Panc1 (cell line): ENCODE results near the gene ZNF454. TPM values are rescaled to one million over a fixed set of nuclear protein-coding genes. Genes with fewer than 3 reads are reported as not detected.

ENCODE experiments used
- ATAC-seq: fragments of 200-7000 bp; cut with Tn5 transposase; 2 replicates; pipeline ENCODE4 v1.9.1; 2020; ENCODE audit warnings: mild to moderate bottlenecking, moderate library complexity
- BruUV-seq: library from RNA; stranded (reverse); fragments of 400-500 nt; replicated peaks from 2 replicates; lab custom pipeline; 2021; lab: Mats Ljungman, UMichigan
- CTCF ChIA-PET: fragments of 300-600 bp; sonication (Branson Sonifier 250); formaldehyde crosslinking; loops from one replicate; lab custom pipeline; 2022; ENCODE audit warnings: antibody characterized with exemption; lab: Charles Lee
- POLR2A ChIA-PET: fragments of 300-600 bp; sonication (Branson Sonifier 250); formaldehyde crosslinking; loops from one replicate; lab custom pipeline; 2022; ENCODE audit warnings: antibody characterized with exemption; lab: Charles Lee
- DNase-seq: peaks from one replicate; pipeline ENCODE4 v3.0.0-alpha.2; 2010; ENCODE audit warnings: low read depth, low spot score
- H3K27ac ChIP-seq: 2 replicates; pipeline ENCODE4 v1.5.1; 2011; ENCODE audit warnings: mild to moderate bottlenecking, low read length, inconsistent platforms
- H3K27me3 ChIP-seq: fragments of 200-500 bp; sonication (Bioruptor generic); 2 replicates; pipeline ENCODE4 v1.6.0; 2014; ENCODE audit warnings: low read length, inconsistent platforms; ENCODE audit not compliant: control insufficient read depth, insufficient read depth
- H3K36me3 ChIP-seq: fragments of 200-500 bp; sonication (Bioruptor generic); 2 replicates; pipeline ENCODE4 v1.5.1; 2014; ENCODE audit warnings: inconsistent platforms, mild to moderate bottlenecking, low read length, moderate library complexity; ENCODE audit not compliant: control insufficient read depth, insufficient read depth
- H3K4me1 ChIP-seq: 2 replicates; pipeline ENCODE4 v1.5.1; 2011; ENCODE audit warnings: inconsistent platforms, mild to moderate bottlenecking, low read length, moderate library complexity; ENCODE audit not compliant: control insufficient read depth, insufficient read depth
- H3K4me3 ChIP-seq, 2 experiments: 2 replicates each; pipeline ENCODE4 v1.5.1; 2011 to 2012; ENCODE audit warnings: low read depth in 2 of 2, low read length in 2 of 2, mild to moderate bottlenecking in 2 of 2, inconsistent platforms in 1 of 2, moderate library complexity in 1 of 2
- H3K9me3 ChIP-seq: fragments of 200-500 bp; sonication (Bioruptor generic); 2 replicates; pipeline ENCODE4 v1.5.1; 2014; ENCODE audit warnings: low read depth, mild to moderate bottlenecking, inconsistent platforms, low read length, moderate library complexity; ENCODE audit not compliant: control insufficient read depth, insufficient read depth
- POLR2AphosphoS5 ChIP-seq: IDR thresholded peaks from 2 replicates; pipeline ENCODE4 v1.6.1; 2012; ENCODE audit warnings: mild to moderate bottlenecking, low read depth, low read length, moderate library complexity
- SIN3A ChIP-seq: IDR thresholded peaks from 2 replicates; pipeline ENCODE4 v1.6.1; 2012; ENCODE audit warnings: low read depth, mild to moderate bottlenecking, low read length, moderate library complexity, borderline replicate concordance; ENCODE audit not compliant: insufficient read depth
- TCF7L2 ChIP-seq: IDR thresholded peaks from 2 replicates; pipeline ENCODE4 v1.6.1; 2011; ENCODE audit warnings: mild to moderate bottlenecking, low read depth, low read length, inconsistent platforms
- in situ Hi-C: cut with HindIII; loops from 2 replicates; pipeline ENCODE4 v1.10.0; 2016; ENCODE audit warnings: low sequenced_read_pairs, low pct_unique_long_range_greater_than_20kb
- intact Hi-C: fragments of 100-400 bp; cut with micrococcal nuclease; formaldehyde crosslinking; loops from one replicate; pipeline ENCODE4 v1.10.0; 2022; ENCODE audit not compliant: unreplicated experiment
- total RNA-seq: library from RNA; stranded (reverse); gene quantifications from one replicate; pipeline ENCODE4 v1.2.1, GENCODE V29; 2021; ENCODE audit not compliant: unreplicated experiment
- TF ChIP-seq, protein P1 (sequence below), 2 experiments: IDR thresholded peaks; 2 replicates each; pipeline ENCODE4 v1.6.1; 2011 to 2012; ENCODE audit warnings: low read depth in 2 of 2, control low read depth in 1 of 2, low read length in 1 of 2, mild to moderate bottlenecking in 1 of 2, moderate library complexity in 1 of 2; ENCODE audit not compliant: insufficient read depth in 1 of 2
- TF ChIP-seq, protein P2 (sequence below): fragments of 450-650 bp; IDR thresholded peaks from 2 replicates; pipeline ENCODE4 v1.5.1; 2017; ENCODE audit warnings: mild to moderate bottlenecking

Gene ZNF454
- total RNA-seq, 1 experiment from 2014 or later: 0.10 TPM

DNA sequence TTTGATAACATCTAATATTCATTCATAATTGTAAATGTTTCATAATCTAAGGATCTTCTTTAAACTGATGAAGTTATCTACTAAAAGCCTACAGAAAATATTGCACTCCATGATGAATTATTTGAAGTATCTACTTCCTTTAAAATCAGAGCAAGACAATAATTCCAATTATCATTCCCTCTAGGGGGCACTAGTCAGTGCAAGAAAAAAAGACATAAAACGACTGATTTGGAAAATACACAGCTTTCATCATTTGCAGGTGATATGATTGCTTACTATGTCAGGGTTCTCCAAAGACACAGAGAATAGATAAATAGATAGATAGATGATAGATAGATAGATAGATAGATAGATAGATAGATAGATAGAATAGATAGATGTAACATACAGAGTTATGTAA lies 67.7 kb downstream of the ZNF454 start:
- DNase-seq: no peak
- H3K36me3 ChIP-seq: no peaks in the 10 kb centered on the region
- peaks cover 35% of the 10 kb centered on the region for H3K9me3 ChIP-seq
- no peak overlapping the region for H3K4me3 ChIP-seq
- TF ChIP-seq, protein P1, sequence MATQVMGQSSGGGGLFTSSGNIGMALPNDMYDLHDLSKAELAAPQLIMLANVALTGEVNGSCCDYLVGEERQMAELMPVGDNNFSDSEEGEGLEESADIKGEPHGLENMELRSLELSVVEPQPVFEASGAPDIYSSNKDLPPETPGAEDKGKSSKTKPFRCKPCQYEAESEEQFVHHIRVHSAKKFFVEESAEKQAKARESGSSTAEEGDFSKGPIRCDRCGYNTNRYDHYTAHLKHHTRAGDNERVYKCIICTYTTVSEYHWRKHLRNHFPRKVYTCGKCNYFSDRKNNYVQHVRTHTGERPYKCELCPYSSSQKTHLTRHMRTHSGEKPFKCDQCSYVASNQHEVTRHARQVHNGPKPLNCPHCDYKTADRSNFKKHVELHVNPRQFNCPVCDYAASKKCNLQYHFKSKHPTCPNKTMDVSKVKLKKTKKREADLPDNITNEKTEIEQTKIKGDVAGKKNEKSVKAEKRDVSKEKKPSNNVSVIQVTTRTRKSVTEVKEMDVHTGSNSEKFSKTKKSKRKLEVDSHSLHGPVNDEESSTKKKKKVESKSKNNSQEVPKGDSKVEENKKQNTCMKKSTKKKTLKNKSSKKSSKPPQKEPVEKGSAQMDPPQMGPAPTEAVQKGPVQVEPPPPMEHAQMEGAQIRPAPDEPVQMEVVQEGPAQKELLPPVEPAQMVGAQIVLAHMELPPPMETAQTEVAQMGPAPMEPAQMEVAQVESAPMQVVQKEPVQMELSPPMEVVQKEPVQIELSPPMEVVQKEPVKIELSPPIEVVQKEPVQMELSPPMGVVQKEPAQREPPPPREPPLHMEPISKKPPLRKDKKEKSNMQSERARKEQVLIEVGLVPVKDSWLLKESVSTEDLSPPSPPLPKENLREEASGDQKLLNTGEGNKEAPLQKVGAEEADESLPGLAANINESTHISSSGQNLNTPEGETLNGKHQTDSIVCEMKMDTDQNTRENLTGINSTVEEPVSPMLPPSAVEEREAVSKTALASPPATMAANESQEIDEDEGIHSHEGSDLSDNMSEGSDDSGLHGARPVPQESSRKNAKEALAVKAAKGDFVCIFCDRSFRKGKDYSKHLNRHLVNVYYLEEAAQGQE (IDR thresholded peaks at IDR 0.05; ENCODE audit: insufficient read depth in 1 of 2, low read depth in 2 of 2, low read length in 1 of 2): no peak
- TF ChIP-seq SIN3A: no peak
- TF ChIP-seq, protein P2, sequence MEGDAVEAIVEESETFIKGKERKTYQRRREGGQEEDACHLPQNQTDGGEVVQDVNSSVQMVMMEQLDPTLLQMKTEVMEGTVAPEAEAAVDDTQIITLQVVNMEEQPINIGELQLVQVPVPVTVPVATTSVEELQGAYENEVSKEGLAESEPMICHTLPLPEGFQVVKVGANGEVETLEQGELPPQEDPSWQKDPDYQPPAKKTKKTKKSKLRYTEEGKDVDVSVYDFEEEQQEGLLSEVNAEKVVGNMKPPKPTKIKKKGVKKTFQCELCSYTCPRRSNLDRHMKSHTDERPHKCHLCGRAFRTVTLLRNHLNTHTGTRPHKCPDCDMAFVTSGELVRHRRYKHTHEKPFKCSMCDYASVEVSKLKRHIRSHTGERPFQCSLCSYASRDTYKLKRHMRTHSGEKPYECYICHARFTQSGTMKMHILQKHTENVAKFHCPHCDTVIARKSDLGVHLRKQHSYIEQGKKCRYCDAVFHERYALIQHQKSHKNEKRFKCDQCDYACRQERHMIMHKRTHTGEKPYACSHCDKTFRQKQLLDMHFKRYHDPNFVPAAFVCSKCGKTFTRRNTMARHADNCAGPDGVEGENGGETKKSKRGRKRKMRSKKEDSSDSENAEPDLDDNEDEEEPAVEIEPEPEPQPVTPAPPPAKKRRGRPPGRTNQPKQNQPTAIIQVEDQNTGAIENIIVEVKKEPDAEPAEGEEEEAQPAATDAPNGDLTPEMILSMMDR: no peak; the same call in 1 of the 2 replicates
- TF ChIP-seq TCF7L2: no peak
- TF ChIP-seq POLR2AphosphoS5: no peak
- in situ Hi-C loops (no loop called here), intact Hi-C loops (no loop called here)
- no TSS peak for BruUV-seq
- H3K27me3 ChIP-seq: no peaks in the 10 kb centered on the region
- CTCF ChIA-PET: no interaction called here
- no peak for ATAC-seq
- no peak overlapping the region for H3K27ac ChIP-seq
- no peaks in the 10 kb centered on the region for H3K4me1 ChIP-seq
- POLR2A ChIA-PET: no interaction called here

Other genes with a start within 250 kb of the ZNF454 start
- gene ZNF354A, start 210.5 kb upstream of the ZNF454 start, total RNA-seq: 31.7 TPM
- gene ZNF354B, start 81.2 kb upstream of the ZNF454 start, total RNA-seq: 33.0 TPM
- gene ZFP2, start 45.3 kb upstream of the ZNF454 start, total RNA-seq: 1.2 TPM
- not detected for gene GRM6, start 54.1 kb downstream of the ZNF454 start, total RNA-seq
- 5.9 TPM for gene ZNF879, start 82.6 kb downstream of the ZNF454 start, total RNA-seq
- gene ZNF354C, start 119.2 kb downstream of the ZNF454 start, total RNA-seq: 4.3 TPM